Left ventricle myocardium inferior (tissue), 1 donor: ENCODE results near the gene LUM. TPM values are rescaled to one million over a fixed set of nuclear protein-coding genes. Genes with fewer than 3 reads are reported as not detected.

Source experiments
- DNase-seq: peaks from one replicate; pipeline ENCODE4 v3.0.0-alpha.2; 2020
- H3K27ac ChIP-seq: fragments of 200-600 bp; replicated peaks from 2 replicates; pipeline ENCODE4 v1.8.0; 2021
- H3K27me3 ChIP-seq: fragments of 200-600 bp; 2 replicates; pipeline ENCODE4 v1.8.0; 2021; ENCODE audit warnings: low read depth
- H3K36me3 ChIP-seq: fragments of 200-600 bp; 2 replicates; pipeline ENCODE4 v1.8.0; 2021
- H3K4me1 ChIP-seq: fragments of 200-600 bp; 2 replicates; pipeline ENCODE4 v1.8.0; 2021
- H3K4me3 ChIP-seq: fragments of 200-600 bp; 2 replicates; pipeline ENCODE4 v1.8.0; 2021; ENCODE audit warnings: mild to moderate bottlenecking, moderate library complexity
- H3K9me3 ChIP-seq: fragments of 200-600 bp; replicated peaks from 2 replicates; pipeline ENCODE4 v1.8.0; 2021
- intact Hi-C: fragments of 100-400 bp; cut with micrococcal nuclease; formaldehyde crosslinking; loops from one replicate; pipeline ENCODE4 v1.11.0; 2022
- total RNA-seq: library from RNA; stranded (reverse); fragmentation: NEBNext Ultra II Directional; extraction: Animal tissue kit (Norgen Biotek cat#: 25700); gene quantifications from one replicate; pipeline ENCODE4 v1.2.1, GENCODE V29; 2021
- TF ChIP-seq, protein P1 (sequence below): fragments of 200-600 bp; IDR thresholded peaks from 2 replicates; pipeline ENCODE4 v1.8.0; 2021; ENCODE audit warnings: antibody characterized with exemption, mild to moderate bottlenecking, borderline replicate concordance
- donor health status: DM: no; HTN: yes; CAD: no; lungs with severe emphysema.

The LUM gene
- total RNA-seq, 1 donor from 2014 or later: 115 TPM

GRCh38 chr12:91057368-91058165 is 53.7 kb downstream of the LUM start, which contains the start of gene KERA:
Gene KERA (minus strand): TSS chr12:91058024. CDS start chr12:91056281, 1,743 bp downstream.
- peaks cover 7% of the 10 kb centered on the region for H3K4me1 ChIP-seq
- no peaks in the 10 kb centered on the region for H3K36me3 ChIP-seq
- no peaks in the 10 kb centered on the region for H3K9me3 ChIP-seq
- no peak within 1 kb of the TSS for H3K27ac ChIP-seq
- intact Hi-C loops: no loop called here
- H3K27me3 ChIP-seq: no peaks in the 10 kb centered on the region
- no peak for DNase-seq
- no peak within 1 kb of the TSS for H3K4me3 ChIP-seq
- TF ChIP-seq, protein P1, sequence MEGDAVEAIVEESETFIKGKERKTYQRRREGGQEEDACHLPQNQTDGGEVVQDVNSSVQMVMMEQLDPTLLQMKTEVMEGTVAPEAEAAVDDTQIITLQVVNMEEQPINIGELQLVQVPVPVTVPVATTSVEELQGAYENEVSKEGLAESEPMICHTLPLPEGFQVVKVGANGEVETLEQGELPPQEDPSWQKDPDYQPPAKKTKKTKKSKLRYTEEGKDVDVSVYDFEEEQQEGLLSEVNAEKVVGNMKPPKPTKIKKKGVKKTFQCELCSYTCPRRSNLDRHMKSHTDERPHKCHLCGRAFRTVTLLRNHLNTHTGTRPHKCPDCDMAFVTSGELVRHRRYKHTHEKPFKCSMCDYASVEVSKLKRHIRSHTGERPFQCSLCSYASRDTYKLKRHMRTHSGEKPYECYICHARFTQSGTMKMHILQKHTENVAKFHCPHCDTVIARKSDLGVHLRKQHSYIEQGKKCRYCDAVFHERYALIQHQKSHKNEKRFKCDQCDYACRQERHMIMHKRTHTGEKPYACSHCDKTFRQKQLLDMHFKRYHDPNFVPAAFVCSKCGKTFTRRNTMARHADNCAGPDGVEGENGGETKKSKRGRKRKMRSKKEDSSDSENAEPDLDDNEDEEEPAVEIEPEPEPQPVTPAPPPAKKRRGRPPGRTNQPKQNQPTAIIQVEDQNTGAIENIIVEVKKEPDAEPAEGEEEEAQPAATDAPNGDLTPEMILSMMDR: no peak

DNA sequence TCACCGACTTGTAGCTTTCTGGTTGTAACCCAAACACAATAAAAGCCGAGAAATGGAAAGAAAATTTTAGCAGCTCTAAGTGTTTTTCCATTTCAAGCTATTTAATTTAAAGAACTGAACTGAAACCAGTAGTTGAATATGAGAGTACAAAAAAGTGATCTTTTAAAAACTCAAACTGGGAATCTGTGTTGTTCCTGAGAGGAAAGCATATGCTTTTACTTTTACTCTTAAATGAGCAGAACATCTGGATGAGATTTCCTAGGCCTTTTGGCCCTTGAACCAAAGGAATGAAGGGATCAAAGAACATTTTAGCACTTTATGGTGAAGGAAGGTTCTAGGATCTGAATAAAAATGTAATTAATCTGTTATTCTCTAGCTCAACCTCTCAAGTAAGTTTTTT is 54.8 kb downstream of the LUM start:
- H3K4me1 ChIP-seq: peaks cover 7% of the 10 kb centered on the region
- no peaks in the 10 kb centered on the region for H3K9me3 ChIP-seq
- intact Hi-C loops: no loop called here
- no peaks in the 10 kb centered on the region for H3K27me3 ChIP-seq
- TF ChIP-seq, protein P1: no peak
- H3K36me3 ChIP-seq: no peaks in the 10 kb centered on the region
- H3K27ac ChIP-seq: no peak overlapping the region
- H3K4me3 ChIP-seq: no peak overlapping the region
- DNase-seq: no peak

- Histone ChIP-seq H3K36me3 (no peaks in the 10 kb centered on the region), H3K4me1 (peaks cover 7% of the 10 kb centered on the region), H3K4me3 (no peak overlapping the region), H3K27me3 (no peaks in the 10 kb centered on the region), H3K9me3 (no peaks in the 10 kb centered on the region), H3K27ac (no peak overlapping the region)
- TF ChIP-seq, protein P1: no peak
- intact Hi-C loops: no loop called here
- DNase-seq: no peak
Measured at GRCh38 chr12:91055976-91056375, 55.3 kb downstream of the LUM start.

GRCh38 chr12:91053951-91054715 is 57.2 kb downstream of the LUM start:
- no peaks in the 10 kb centered on the region for H3K36me3 ChIP-seq
- H3K4me3 ChIP-seq: no peak overlapping the region
- TF ChIP-seq, protein P1: no peak
- H3K27me3 ChIP-seq: no peaks in the 10 kb centered on the region
- no peak overlapping the region for H3K27ac ChIP-seq
- H3K4me1 ChIP-seq: peaks cover 7% of the 10 kb centered on the region
- DNase-seq: no peak
- intact Hi-C loops: no loop called here
- no peaks in the 10 kb centered on the region for H3K9me3 ChIP-seq

Other genes with a start within 250 kb of the LUM start
- gene CCER1, start 156.3 kb downstream of the LUM start, total RNA-seq: not detected
- gene EPYC, start 106.5 kb downstream of the LUM start, total RNA-seq: not detected
- not detected for gene KERA, start 53.5 kb downstream of the LUM start, total RNA-seq
- 716 TPM for gene DCN, start 71.3 kb upstream of the LUM start, total RNA-seq